Endothelial cell of umbilical vein (primary cell): Measurements from ENCODE around the gene CSPG5. TPM values are rescaled to one million over a fixed set of nuclear protein-coding genes. Genes with fewer than 3 reads are reported as not detected.

Experiments used
- BruUV-seq: library from RNA; stranded (reverse); fragments of 400-500 nt; replicated peaks from 2 replicates; lab custom pipeline; 2021; lab: Mats Ljungman, UMichigan
- CTCF ChIA-PET: fragments of 300-600, 350-600 bp; sonication (Branson Sonifier 250); formaldehyde crosslinking; loops from one replicate; lab custom pipeline; 2021; ENCODE audit warnings: antibody characterized with exemption, inconsistent platforms; lab: Charles Lee
- POLR2A ChIA-PET: fragments of 300-600, 350-600 bp; sonication (Branson Sonifier 250); formaldehyde crosslinking; loops from one replicate; lab custom pipeline; 2021; ENCODE audit warnings: antibody characterized with exemption, inconsistent platforms; lab: Charles Lee
- DNase-seq: peaks from one replicate; pipeline ENCODE4 v3.0.0-alpha.2; 2011; ENCODE audit warnings: low read depth, low spot score
- FAIRE-seq: peaks from 2 replicates; lab custom pipeline; 2011; peaks lifted over from hg19 to GRCh38; lab: Jason Lieb, UNC
- H2AFZ ChIP-seq: 2 replicates; pipeline ENCODE4 v1.6.0; 2012; ENCODE audit warnings: low read depth, low read length, control low read depth, inconsistent platforms
- H3K27ac ChIP-seq: 2 replicates; pipeline ENCODE4 v1.5.1; 2011; ENCODE audit warnings: low read depth, mild to moderate bottlenecking, control low read depth, low read length, moderate library complexity; ENCODE audit not compliant: insufficient read depth
- H3K27me3 ChIP-seq, 2 experiments: 2 replicates each; pipeline versions ENCODE4 v1.6.0 to v1.6.1; 2011; ENCODE audit warnings: low read length in 2 of 2, mixed read lengths in 1 of 2; ENCODE audit not compliant: control insufficient read depth in 2 of 2, insufficient read depth in 2 of 2
- H3K36me3 ChIP-seq, 2 experiments: 2 replicates in 1 of 2; 3 replicates in 1 of 2; pipeline ENCODE4 v1.5.1; 2011; ENCODE audit warnings: low read length in 2 of 2, mild to moderate bottlenecking in 1 of 2, moderate library complexity in 1 of 2; ENCODE audit not compliant: control insufficient read depth in 2 of 2, insufficient read depth in 2 of 2; ENCODE audit errors: extremely low read depth in 1 of 2
- H3K4me1 ChIP-seq: 3 replicates; pipeline ENCODE4 v1.5.1; 2011; ENCODE audit warnings: mild to moderate bottlenecking, low read length; ENCODE audit not compliant: control insufficient read depth, insufficient read depth; ENCODE audit errors: extremely low read depth
- H3K4me2 ChIP-seq: 2 replicates; pipeline ENCODE4 v1.6.1; 2011; ENCODE audit warnings: low read length, control low read depth, mixed read lengths; ENCODE audit not compliant: insufficient read depth
- H3K4me3 ChIP-seq, 3 experiments: fragments of 200-600 bp in 1 of 3; sonication (generic), shearing (Covaris generic) in 1 of 3; replicated peaks in 1 of 3; 2 replicates each; pipeline ENCODE4 v1.5.1; 2011 to 2016; ENCODE audit warnings: control low read depth in 3 of 3, low read length in 3 of 3, mild to moderate bottlenecking in 2 of 3, inconsistent platforms in 1 of 3, low read depth in 1 of 3, moderate library complexity in 1 of 3; ENCODE audit not compliant: insufficient read depth in 1 of 3
- H3K79me2 ChIP-seq: 2 replicates; pipeline ENCODE4 v1.6.0; 2012; ENCODE audit warnings: low read length, inconsistent platforms; ENCODE audit not compliant: control insufficient read depth, insufficient read depth
- H3K9ac ChIP-seq: replicated peaks from 2 replicates; pipeline ENCODE3; 2011; ENCODE audit warnings: low read length, control low read depth; ENCODE audit not compliant: insufficient read depth; ENCODE audit errors: extremely low read depth
- H3K9me1 ChIP-seq: replicated peaks from 3 replicates; pipeline ENCODE4 v1.6.0; 2011; ENCODE audit warnings: mild to moderate bottlenecking, low read length; ENCODE audit not compliant: control insufficient read depth, insufficient read depth; ENCODE audit errors: extremely low read depth
- H3K9me3 ChIP-seq: replicated peaks from 2 replicates; pipeline ENCODE4 v1.5.1; 2012; ENCODE audit warnings: low read length, inconsistent platforms; ENCODE audit not compliant: control insufficient read depth, insufficient read depth
- H4K20me1 ChIP-seq: replicated peaks from 2 replicates; pipeline ENCODE3; 2011; ENCODE audit warnings: mild to moderate bottlenecking, low read length; ENCODE audit not compliant: control insufficient read depth, insufficient read depth; ENCODE audit errors: extremely low read depth
- FOS ChIP-seq: IDR thresholded peaks from 2 replicates; pipeline ENCODE4 v1.6.1; 2011; ENCODE audit warnings: mild to moderate bottlenecking, low read length, moderate library complexity, borderline replicate concordance; ENCODE audit not compliant: insufficient read depth
- GATA2 ChIP-seq: IDR thresholded peaks from 2 replicates; pipeline ENCODE4 v1.7.0; 2011; ENCODE audit warnings: low read depth, mild to moderate bottlenecking, moderate library complexity, mixed read lengths, low read length; ENCODE audit not compliant: insufficient read length, insufficient read depth
- JUN ChIP-seq: IDR thresholded peaks from 2 replicates; pipeline ENCODE4 v1.6.1; 2011; ENCODE audit warnings: borderline replicate concordance, low read depth; ENCODE audit not compliant: insufficient read length, insufficient read depth
- POLR2A ChIP-seq: IDR thresholded peaks from 2 replicates; pipeline ENCODE4 v1.6.1; 2012; ENCODE audit warnings: low read depth, mild to moderate bottlenecking, control low read depth, low read length
- POLR2AphosphoS5 ChIP-seq: IDR thresholded peaks from 2 replicates; pipeline ENCODE4 v1.6.1; 2012; ENCODE audit warnings: low read depth, mild to moderate bottlenecking, control low read depth, low read length, moderate library complexity; ENCODE audit not compliant: insufficient read depth
- dilution Hi-C: fragments of 300-500 bp; cut with MboI; formaldehyde crosslinking; loops from one replicate; pipeline ENCODE4 v1.15.0; 2019; ENCODE audit warnings: low sequenced_read_pairs; ENCODE audit not compliant: extremely low pct_ligation_motif_present
- intact Hi-C: fragments of 100-400 bp; cut with micrococcal nuclease; formaldehyde crosslinking; loops from one replicate; pipeline ENCODE4 v1.10.0; 2022
- polyA plus RNA-seq, 4 experiments: library from polyadenylated mRNA; depleted of rRNA in 3 of 4; stranded (reverse) in 3 of 4; unstranded in 1 of 4; fragments of >200 nt; gene quantifications; 2 replicates each; pipeline versions ENCODE4 v1.2.1 to v1.2.3, GENCODE V29; 2011 to 2012; ENCODE audit warnings: missing spikeins in 1 of 4
- total RNA-seq: library from RNA; stranded (reverse); gene quantifications from 2 replicates; pipeline ENCODE4 v1.2.3, GENCODE V29; 2021
- TF ChIP-seq, protein P1 (sequence below), 2 donors: IDR thresholded peaks; 1 replicate in 1 of 2; 2 replicates in 1 of 2; pipeline ENCODE4 v1.5.1; 2011; ENCODE audit warnings: low read length in 2 of 2, mild to moderate bottlenecking in 2 of 2, moderate library complexity in 2 of 2, control low read depth in 1 of 2, inconsistent platforms in 1 of 2, low read depth in 1 of 2; ENCODE audit not compliant: insufficient read depth in 1 of 2; ENCODE audit errors: extremely low read depth in 1 of 2
- TF ChIP-seq, protein P2 (sequence below): IDR thresholded peaks from 2 replicates; pipeline ENCODE4 v1.6.1; 2011; ENCODE audit not compliant: insufficient read depth, insufficient read length

The CSPG5 gene
- total and polyA plus RNA-seq, 2 donors (not counting 3 experiments of a cell fraction or from before 2014, with no cell fraction given) = 0.32 to 0.55 TPM

DNA sequence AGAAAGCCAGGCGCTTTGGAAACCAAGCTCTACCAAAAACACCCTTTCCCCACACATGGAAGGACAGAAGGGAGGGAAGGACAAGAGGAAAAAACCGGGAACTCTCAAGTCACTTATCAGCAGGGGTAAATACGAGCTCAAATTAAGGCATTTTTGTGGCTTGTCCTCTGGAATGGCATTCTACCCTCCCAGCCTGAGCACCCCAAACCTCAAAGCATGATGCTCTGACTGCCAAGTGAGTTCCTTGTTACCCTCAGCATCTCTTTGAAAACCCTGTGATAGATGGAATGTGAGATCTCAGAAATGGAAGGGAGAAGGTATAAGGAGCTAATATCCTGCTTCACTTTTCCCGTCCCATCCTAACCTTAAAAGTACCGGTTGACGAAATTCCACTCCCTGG, 8.1 kb upstream of the CSPG5 start:
- Histone ChIP-seq H3K4me3 (no peak overlapping the region), H3K36me3 (peaks cover 11 to 21% of the 10 kb centered on the region in 2 experiments), H3K4me2 (no peak overlapping the region), H4K20me1 (no peaks in the 10 kb centered on the region), H3K9ac (no peak overlapping the region), H3K27ac (no peak overlapping the region), H3K79me2 (no peaks in the 10 kb centered on the region), H3K27me3 (no peaks in the 10 kb centered on the region), H2AFZ (no peak overlapping the region), H3K4me1 (peaks cover 2% of the 10 kb centered on the region), H3K9me3 (no peaks in the 10 kb centered on the region), H3K9me1 (no peaks in the 10 kb centered on the region)
- ChIA-PET POLR2A (interaction anchor here (0.9 kb wide), 1 partner anchor 9 kb away, joined by 6 read pairs; no protein-coding TSS in a partner anchor), CTCF (no interaction called here)
- no peak for FAIRE-seq
- BruUV-seq = no TSS peak
- intact Hi-C loops = no loop called here
- no peak for DNase-seq
- TF ChIP-seq FOS = no peak
- TF ChIP-seq GATA2 = no peak
- TF ChIP-seq, protein P1, sequence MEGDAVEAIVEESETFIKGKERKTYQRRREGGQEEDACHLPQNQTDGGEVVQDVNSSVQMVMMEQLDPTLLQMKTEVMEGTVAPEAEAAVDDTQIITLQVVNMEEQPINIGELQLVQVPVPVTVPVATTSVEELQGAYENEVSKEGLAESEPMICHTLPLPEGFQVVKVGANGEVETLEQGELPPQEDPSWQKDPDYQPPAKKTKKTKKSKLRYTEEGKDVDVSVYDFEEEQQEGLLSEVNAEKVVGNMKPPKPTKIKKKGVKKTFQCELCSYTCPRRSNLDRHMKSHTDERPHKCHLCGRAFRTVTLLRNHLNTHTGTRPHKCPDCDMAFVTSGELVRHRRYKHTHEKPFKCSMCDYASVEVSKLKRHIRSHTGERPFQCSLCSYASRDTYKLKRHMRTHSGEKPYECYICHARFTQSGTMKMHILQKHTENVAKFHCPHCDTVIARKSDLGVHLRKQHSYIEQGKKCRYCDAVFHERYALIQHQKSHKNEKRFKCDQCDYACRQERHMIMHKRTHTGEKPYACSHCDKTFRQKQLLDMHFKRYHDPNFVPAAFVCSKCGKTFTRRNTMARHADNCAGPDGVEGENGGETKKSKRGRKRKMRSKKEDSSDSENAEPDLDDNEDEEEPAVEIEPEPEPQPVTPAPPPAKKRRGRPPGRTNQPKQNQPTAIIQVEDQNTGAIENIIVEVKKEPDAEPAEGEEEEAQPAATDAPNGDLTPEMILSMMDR (IDR thresholded peaks at IDR 0.05; ENCODE audit: extremely low read depth in 1 of 2, insufficient read depth in 1 of 2, low read depth in 1 of 2, low read length in 2 of 2) = no peak
- TF ChIP-seq JUN = no peak
- TF ChIP-seq POLR2AphosphoS5 = no peak
- no peak for TF ChIP-seq POLR2A
- TF ChIP-seq, protein P2, sequence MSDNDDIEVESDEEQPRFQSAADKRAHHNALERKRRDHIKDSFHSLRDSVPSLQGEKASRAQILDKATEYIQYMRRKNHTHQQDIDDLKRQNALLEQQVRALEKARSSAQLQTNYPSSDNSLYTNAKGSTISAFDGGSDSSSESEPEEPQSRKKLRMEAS = no peak
- dilution Hi-C loops = no loop called here
